ENCODE measurements around the gene ZC3H12D. TPM values are rescaled to one million over a fixed set of nuclear protein-coding genes. Genes with fewer than 3 reads are reported as not detected.

ZC3H12D gene
- total RNA-seq, 4 donors from 2014 or later: 0.42 to 2.2 (median 0.92) TPM

GRCh38 chr6:149508485-149508884 is 23.7 kb upstream of the ZC3H12D start:
- no peak for DNase-seq (ENCODE audit: low spot score in 2 of 2)
- H3K4me3 ChIP-seq (ENCODE audit: low read depth, poor library complexity, severe bottlenecking): no peak overlapping the region
- TF ChIP-seq CTCF (IDR thresholded peaks at IDR 0.05) (no peak), POLR2A (IDR thresholded peaks at IDR 0.05) (no peak)
- intact Hi-C loops (cut with DNase I; ENCODE audit: low total_unique reads): no loop called here
- WGBS, 2 donors: 72 to 76% methylated on average over 3 of the region's 3 CpGs

GRCh38 chr6:149503872-149504271 is 19.1 kb upstream of the ZC3H12D start:
- intact Hi-C loops (cut with DNase I; ENCODE audit: low total_unique reads): no loop called here
- H3K4me3 ChIP-seq (ENCODE audit: low read depth, poor library complexity, severe bottlenecking): no peak overlapping the region
- DNase-seq (ENCODE audit: low spot score in 2 of 2): no peak
- no peak for TF ChIP-seq CTCF (IDR thresholded peaks at IDR 0.05)
- 81 to 88% methylated on average over 2 of the region's 2 CpGs for WGBS, 2 donors

- 88 to 100% methylated on average over 2 of the region's 2 CpGs for WGBS, 2 donors
- DNase-seq (ENCODE audit: low spot score in 2 of 2): no peak
- no peak overlapping the region for H3K4me3 ChIP-seq (ENCODE audit: low read depth, poor library complexity, severe bottlenecking)
- intact Hi-C loops (cut with DNase I; ENCODE audit: low total_unique reads): no loop called here
- no peak for TF ChIP-seq CTCF (IDR thresholded peaks at IDR 0.05)
- TF ChIP-seq POLR2A (IDR thresholded peaks at IDR 0.05): no peak
Measured at GRCh38 chr6:149503276-149503675, 18.5 kb upstream of the ZC3H12D start.

GRCh38 chr6:149501768-149502167 is 17.0 kb upstream of the ZC3H12D start:
- DNase-seq (ENCODE audit: low spot score in 2 of 2): no peak
- no peak overlapping the region for H3K4me3 ChIP-seq (ENCODE audit: low read depth, poor library complexity, severe bottlenecking)
- intact Hi-C loops (cut with DNase I; ENCODE audit: low total_unique reads): no loop called here
- TF ChIP-seq CTCF (IDR thresholded peaks at IDR 0.05) (no peak), POLR2A (IDR thresholded peaks at IDR 0.05) (no peak)
- WGBS, 2 donors: 91 to 97% methylated on average over 3 of the region's 3 CpGs

GRCh38 chr6:149501201-149501600 is 16.4 kb upstream of the ZC3H12D start:
- DNase-seq (ENCODE audit: low spot score in 2 of 2): no peak
- intact Hi-C loops (cut with DNase I; ENCODE audit: low total_unique reads): no loop called here
- no peak overlapping the region for H3K4me3 ChIP-seq (ENCODE audit: low read depth, poor library complexity, severe bottlenecking)
- 84 to 88% methylated on average over 1 of the region's 1 CpG for WGBS, 2 donors
- no peak for TF ChIP-seq POLR2A (IDR thresholded peaks at IDR 0.05)
- no peak for TF ChIP-seq CTCF (IDR thresholded peaks at IDR 0.05)

- intact Hi-C loops (cut with DNase I; ENCODE audit: low total_unique reads): no loop called here
- no peak overlapping the region for H3K4me3 ChIP-seq (ENCODE audit: low read depth, poor library complexity, severe bottlenecking)
- WGBS, 2 donors: 79 to 82% methylated on average over 1 of the region's 1 CpG
- no peak for TF ChIP-seq CTCF (IDR thresholded peaks at IDR 0.05)
- TF ChIP-seq POLR2A (IDR thresholded peaks at IDR 0.05): no peak
- no peak for DNase-seq (ENCODE audit: low spot score in 2 of 2)
Measured at GRCh38 chr6:149500096-149500495, 15.3 kb upstream of the ZC3H12D start.

Data from lower leg skin (tissue), 4 donors.